ENCODE data around the gene CLIP1.

GRCh38 chr12:122291431-122291830 is 131.0 kb downstream of the CLIP1 start:
- TF ChIP-seq ZNF337 (CRISPR knock-in tag; IDR thresholded peaks at IDR 0.05; ENCODE audit: borderline replicate concordance, low read depth) (no peak), SMC3 (IDR thresholded peaks at IDR 0.05; ENCODE audit: low read length) (no peak)
